ENCODE data around the gene SYNE1.

The SYNE1 gene

DNA sequence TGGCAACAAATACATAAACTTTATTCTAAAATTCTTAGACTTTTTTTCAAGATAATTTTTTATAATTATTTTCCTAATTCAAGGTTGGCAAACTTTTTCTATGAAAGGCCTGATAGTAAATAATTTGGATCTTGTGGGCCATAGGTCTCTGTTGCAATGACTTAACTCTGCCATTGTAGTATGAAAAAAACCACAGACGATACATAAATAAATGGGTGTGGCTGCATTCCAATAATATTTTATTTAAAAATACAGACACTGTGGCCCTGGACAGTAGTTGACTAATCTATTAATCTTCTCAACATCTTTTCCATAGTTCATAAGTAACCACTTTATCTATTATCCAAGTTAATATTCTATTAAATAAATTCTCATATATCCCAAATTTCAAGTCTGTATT, 281.1 kb downstream of the SYNE1 start:
- Histone ChIP-seq H3K36me3 (ENCODE audit: control insufficient read depth, low read depth, low read length) (no peaks in the 10 kb centered on the region), H3K9me3 (ENCODE audit: control insufficient read depth, low read depth, low read length) (no peaks in the 10 kb centered on the region), H3K27ac (ENCODE audit: low read length) (no peak overlapping the region), H3K4me3 (ENCODE audit: low read length) (no peak overlapping the region), H3K9ac (ENCODE audit: low read length) (no peak overlapping the region), H3K27me3 (ENCODE audit: control insufficient read depth, insufficient read depth, low read length) (no peaks in the 10 kb centered on the region), H3K4me1 (ENCODE audit: control insufficient read depth, low read depth, low read length) (no peaks in the 10 kb centered on the region)

DNA sequence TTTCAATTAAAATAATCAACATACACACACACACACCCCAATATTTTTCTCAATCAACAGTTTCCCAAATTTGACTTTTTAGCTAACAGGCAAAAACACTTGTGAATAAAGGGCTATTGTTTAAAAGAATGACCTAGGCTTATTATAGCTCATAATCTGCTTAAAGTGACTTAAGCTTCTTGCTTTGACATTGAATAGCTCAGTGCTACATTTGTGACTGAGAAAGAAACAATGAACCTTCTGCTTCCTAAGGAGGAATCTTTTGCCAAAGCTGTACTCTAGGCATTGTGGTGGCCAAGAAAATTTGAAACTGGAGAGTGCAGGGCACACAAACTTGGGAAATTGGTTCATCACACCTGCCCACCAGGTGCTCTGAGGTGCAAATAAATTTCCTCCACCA, 282.0 kb downstream of the SYNE1 start:
- Histone ChIP-seq H3K36me3 (ENCODE audit: control insufficient read depth, low read depth, low read length) (no peaks in the 10 kb centered on the region), H3K27ac (ENCODE audit: low read length) (no peak overlapping the region), H3K9ac (ENCODE audit: low read length) (no peak overlapping the region), H3K9me3 (ENCODE audit: control insufficient read depth, low read depth, low read length) (no peaks in the 10 kb centered on the region), H3K4me1 (ENCODE audit: control insufficient read depth, low read depth, low read length) (no peaks in the 10 kb centered on the region), H3K4me3 (ENCODE audit: low read length) (no peak overlapping the region), H3K27me3 (ENCODE audit: control insufficient read depth, insufficient read depth, low read length) (no peaks in the 10 kb centered on the region)

DNA sequence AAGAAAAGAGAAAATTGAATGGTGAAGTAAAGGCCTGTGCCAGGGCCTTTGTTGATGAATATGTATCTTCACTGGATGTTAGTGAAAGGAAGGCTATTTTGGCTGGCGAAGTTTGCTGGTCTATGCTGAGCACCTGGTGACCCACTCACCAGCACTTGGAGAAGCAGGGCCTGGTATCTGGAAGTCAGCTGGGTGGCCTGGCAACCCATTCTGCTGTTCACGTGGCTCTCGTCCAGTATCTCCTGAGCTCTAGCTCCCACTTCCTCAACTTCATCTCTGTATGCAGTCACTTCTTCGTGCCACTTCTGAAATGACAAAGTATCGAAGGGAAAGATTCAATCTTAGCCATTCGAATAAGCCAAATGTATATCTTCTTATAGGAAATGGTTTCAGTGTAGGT, 283.7 kb downstream of the SYNE1 start:
- H3K4me3 ChIP-seq (ENCODE audit: low read length): no peak overlapping the region
- no peaks in the 10 kb centered on the region for H3K36me3 ChIP-seq (ENCODE audit: control insufficient read depth, low read depth, low read length)
- H3K9me3 ChIP-seq (ENCODE audit: control insufficient read depth, low read depth, low read length): no peaks in the 10 kb centered on the region
- H3K27me3 ChIP-seq (ENCODE audit: control insufficient read depth, insufficient read depth, low read length): no peaks in the 10 kb centered on the region
- H3K27ac ChIP-seq (ENCODE audit: low read length): no peak overlapping the region
- H3K4me1 ChIP-seq (ENCODE audit: control insufficient read depth, low read depth, low read length): no peaks in the 10 kb centered on the region
- H3K9ac ChIP-seq (ENCODE audit: low read length): no peak overlapping the region

- H3K9ac ChIP-seq (ENCODE audit: low read length): no peak overlapping the region
- H3K27ac ChIP-seq (ENCODE audit: low read length): no peak overlapping the region
- H3K36me3 ChIP-seq (ENCODE audit: control insufficient read depth, low read depth, low read length): no peaks in the 10 kb centered on the region
- H3K4me3 ChIP-seq (ENCODE audit: low read length): no peak overlapping the region
- H3K27me3 ChIP-seq (ENCODE audit: control insufficient read depth, insufficient read depth, low read length): no peaks in the 10 kb centered on the region
- no peaks in the 10 kb centered on the region for H3K4me1 ChIP-seq (ENCODE audit: control insufficient read depth, low read depth, low read length)
- H3K9me3 ChIP-seq (ENCODE audit: control insufficient read depth, low read depth, low read length): no peaks in the 10 kb centered on the region
Observed at GRCh38 chr6:152351742-152352141, 285.4 kb downstream of the SYNE1 start.

DNA sequence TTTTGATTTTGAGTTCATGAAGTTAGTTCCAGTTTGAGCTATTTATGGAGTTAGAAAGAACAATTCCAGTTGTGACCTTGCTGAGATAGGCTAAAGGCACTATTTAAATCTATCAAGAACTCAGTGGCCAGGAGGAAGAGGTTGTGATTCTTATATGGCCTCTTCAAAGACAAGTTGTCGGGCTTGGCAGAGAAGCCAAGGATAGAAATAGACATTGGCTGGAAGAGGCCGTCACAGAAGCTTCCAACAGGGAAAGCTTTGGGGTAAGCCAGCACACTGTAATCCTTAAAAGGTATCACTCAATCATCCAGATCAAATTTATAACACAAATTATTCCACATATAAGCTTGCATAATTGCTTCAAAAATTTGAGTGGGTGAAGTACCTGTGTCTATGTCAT, 286.1 kb downstream of the SYNE1 start:
- H3K9me3 ChIP-seq (ENCODE audit: control insufficient read depth, low read depth, low read length): no peaks in the 10 kb centered on the region
- H3K27me3 ChIP-seq (ENCODE audit: control insufficient read depth, insufficient read depth, low read length): no peaks in the 10 kb centered on the region
- no peaks in the 10 kb centered on the region for H3K36me3 ChIP-seq (ENCODE audit: control insufficient read depth, low read depth, low read length)
- no peak overlapping the region for H3K27ac ChIP-seq (ENCODE audit: low read length)
- no peak overlapping the region for H3K4me3 ChIP-seq (ENCODE audit: low read length)
- H3K4me1 ChIP-seq (ENCODE audit: control insufficient read depth, low read depth, low read length): no peaks in the 10 kb centered on the region
- no peak overlapping the region for H3K9ac ChIP-seq (ENCODE audit: low read length)

DNA sequence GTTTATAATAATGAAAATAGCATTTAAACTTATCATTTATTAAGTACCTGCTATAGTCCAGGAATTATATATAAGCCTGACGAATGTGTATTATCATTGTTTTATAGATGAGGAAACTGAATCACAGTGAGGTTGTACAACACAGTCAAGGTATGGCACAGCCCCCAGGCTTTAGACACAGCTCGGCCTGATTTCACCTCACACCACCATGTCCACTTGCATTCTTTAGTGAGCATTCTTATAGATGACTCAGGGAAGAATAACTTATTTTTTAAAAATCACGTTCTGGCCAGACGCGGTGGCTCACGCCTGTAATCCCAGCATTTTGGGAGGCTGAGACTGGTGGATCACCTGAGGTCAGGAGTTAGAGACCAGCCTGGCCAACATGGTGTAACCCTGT, 289.0 kb downstream of the SYNE1 start:
- Histone ChIP-seq H3K9me3 (ENCODE audit: control insufficient read depth, low read depth, low read length) (no peaks in the 10 kb centered on the region), H3K27me3 (ENCODE audit: control insufficient read depth, insufficient read depth, low read length) (no peaks in the 10 kb centered on the region), H3K4me1 (ENCODE audit: control insufficient read depth, low read depth, low read length) (no peaks in the 10 kb centered on the region), H3K4me3 (ENCODE audit: low read length) (no peak overlapping the region), H3K9ac (ENCODE audit: low read length) (no peak overlapping the region), H3K27ac (ENCODE audit: low read length) (no peak overlapping the region), H3K36me3 (ENCODE audit: control insufficient read depth, low read depth, low read length) (no peaks in the 10 kb centered on the region)

DNA sequence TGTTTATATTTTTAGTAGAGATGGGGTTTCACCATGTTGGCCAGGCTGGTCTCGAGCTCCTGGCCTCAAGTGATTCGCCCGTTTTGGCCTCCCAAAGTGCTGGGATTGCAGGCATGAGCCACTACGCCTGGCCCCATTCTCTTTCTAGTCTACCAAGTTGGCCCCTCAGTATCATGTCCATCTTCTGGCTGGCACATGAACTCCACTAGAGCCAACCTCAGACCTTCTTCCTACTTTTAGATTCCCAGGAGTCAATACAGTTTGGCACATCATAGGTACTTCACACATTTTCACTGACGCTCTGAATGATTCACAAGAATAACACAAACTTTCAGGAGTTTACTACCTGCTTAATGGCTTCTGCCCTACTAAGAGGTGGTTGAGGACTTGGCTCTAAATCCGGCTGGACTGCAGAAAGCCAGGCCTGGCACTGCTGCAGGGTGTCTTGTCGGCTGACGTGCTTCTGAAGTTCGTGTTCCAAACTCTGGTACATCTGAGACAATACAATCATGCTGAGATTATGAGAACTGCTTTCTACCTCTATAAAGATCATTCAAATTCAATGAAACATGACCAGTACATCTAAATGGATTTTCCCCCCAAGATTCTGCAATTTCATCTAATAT, 293.3 kb downstream of the SYNE1 start:
- H3K4me1 ChIP-seq (ENCODE audit: control insufficient read depth, low read depth, low read length): no peaks in the 10 kb centered on the region
- H3K4me3 ChIP-seq (ENCODE audit: low read length): no peak overlapping the region
- no peak overlapping the region for H3K9ac ChIP-seq (ENCODE audit: low read length)
- no peaks in the 10 kb centered on the region for H3K36me3 ChIP-seq (ENCODE audit: control insufficient read depth, low read depth, low read length)
- H3K27ac ChIP-seq (ENCODE audit: low read length): no peak overlapping the region
- no peaks in the 10 kb centered on the region for H3K27me3 ChIP-seq (ENCODE audit: control insufficient read depth, insufficient read depth, low read length)
- H3K9me3 ChIP-seq (ENCODE audit: control insufficient read depth, low read depth, low read length): no peaks in the 10 kb centered on the region

- no peaks in the 10 kb centered on the region for H3K4me1 ChIP-seq (ENCODE audit: control insufficient read depth, low read depth, low read length)
- H3K9me3 ChIP-seq (ENCODE audit: control insufficient read depth, low read depth, low read length): no peaks in the 10 kb centered on the region
- H3K4me3 ChIP-seq (ENCODE audit: low read length): no peak overlapping the region
- no peaks in the 10 kb centered on the region for H3K27me3 ChIP-seq (ENCODE audit: control insufficient read depth, insufficient read depth, low read length)
- no peak overlapping the region for H3K9ac ChIP-seq (ENCODE audit: low read length)
- H3K27ac ChIP-seq (ENCODE audit: low read length): no peak overlapping the region
- H3K36me3 ChIP-seq (ENCODE audit: control insufficient read depth, low read depth, low read length): no peaks in the 10 kb centered on the region
Observed at GRCh38 chr6:152341596-152341995, 295.6 kb downstream of the SYNE1 start.

- Histone ChIP-seq H3K4me1 (ENCODE audit: control insufficient read depth, low read depth, low read length) (no peaks in the 10 kb centered on the region), H3K9me3 (ENCODE audit: control insufficient read depth, low read depth, low read length) (no peaks in the 10 kb centered on the region), H3K9ac (ENCODE audit: low read length) (no peak overlapping the region), H3K36me3 (ENCODE audit: control insufficient read depth, low read depth, low read length) (no peaks in the 10 kb centered on the region), H3K4me3 (ENCODE audit: low read length) (no peak overlapping the region), H3K27ac (ENCODE audit: low read length) (no peak overlapping the region), H3K27me3 (ENCODE audit: control insufficient read depth, insufficient read depth, low read length) (no peaks in the 10 kb centered on the region)
Observed at GRCh38 chr6:152338335-152339125, 298.6 kb downstream of the SYNE1 start.

- Histone ChIP-seq H3K4me1 (ENCODE audit: control insufficient read depth, low read depth, low read length) (no peaks in the 10 kb centered on the region), H3K9me3 (ENCODE audit: control insufficient read depth, low read depth, low read length) (no peaks in the 10 kb centered on the region), H3K27me3 (ENCODE audit: control insufficient read depth, insufficient read depth, low read length) (no peaks in the 10 kb centered on the region), H3K36me3 (ENCODE audit: control insufficient read depth, low read depth, low read length) (no peaks in the 10 kb centered on the region), H3K4me3 (ENCODE audit: low read length) (no peak overlapping the region), H3K9ac (ENCODE audit: low read length) (no peak overlapping the region), H3K27ac (ENCODE audit: low read length) (no peak overlapping the region)
Observed at GRCh38 chr6:152334555-152334954, 302.6 kb downstream of the SYNE1 start.

- Histone ChIP-seq H3K27ac (ENCODE audit: low read length) (no peak overlapping the region), H3K4me3 (ENCODE audit: low read length) (no peak overlapping the region), H3K4me1 (ENCODE audit: control insufficient read depth, low read depth, low read length) (no peaks in the 10 kb centered on the region), H3K36me3 (ENCODE audit: control insufficient read depth, low read depth, low read length) (no peaks in the 10 kb centered on the region), H3K9ac (ENCODE audit: low read length) (no peak overlapping the region), H3K9me3 (ENCODE audit: control insufficient read depth, low read depth, low read length) (no peaks in the 10 kb centered on the region), H3K27me3 (ENCODE audit: control insufficient read depth, insufficient read depth, low read length) (no peaks in the 10 kb centered on the region)
Observed at GRCh38 chr6:152330961-152331360, 306.2 kb downstream of the SYNE1 start.
